ENCODE data around the gene MDN1.

MDN1 gene

DNA sequence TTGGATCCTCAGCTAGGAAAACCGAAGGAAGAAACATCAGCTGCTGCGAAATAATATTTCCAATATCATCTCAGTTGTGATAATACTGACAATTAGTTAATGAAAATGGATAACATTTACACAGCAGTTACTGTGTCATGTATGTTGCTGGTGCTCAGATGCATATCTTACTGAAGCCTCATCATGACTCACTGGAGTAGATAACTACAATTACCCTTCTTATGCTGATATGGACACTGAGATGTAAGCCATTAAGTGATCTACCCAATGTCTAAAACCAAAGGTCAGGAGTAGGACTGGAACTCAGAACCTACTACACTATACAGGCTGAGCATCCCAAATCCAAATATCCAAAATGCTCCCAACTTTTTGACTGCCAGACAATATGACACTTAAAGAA, 126.4 kb downstream of the MDN1 start:
- H3K27ac ChIP-seq = no peak overlapping the region
- no peak for TF ChIP-seq ZFX (IDR thresholded peaks at IDR 0.05; ENCODE audit: borderline replicate concordance)
- TF ChIP-seq, protein P1, sequence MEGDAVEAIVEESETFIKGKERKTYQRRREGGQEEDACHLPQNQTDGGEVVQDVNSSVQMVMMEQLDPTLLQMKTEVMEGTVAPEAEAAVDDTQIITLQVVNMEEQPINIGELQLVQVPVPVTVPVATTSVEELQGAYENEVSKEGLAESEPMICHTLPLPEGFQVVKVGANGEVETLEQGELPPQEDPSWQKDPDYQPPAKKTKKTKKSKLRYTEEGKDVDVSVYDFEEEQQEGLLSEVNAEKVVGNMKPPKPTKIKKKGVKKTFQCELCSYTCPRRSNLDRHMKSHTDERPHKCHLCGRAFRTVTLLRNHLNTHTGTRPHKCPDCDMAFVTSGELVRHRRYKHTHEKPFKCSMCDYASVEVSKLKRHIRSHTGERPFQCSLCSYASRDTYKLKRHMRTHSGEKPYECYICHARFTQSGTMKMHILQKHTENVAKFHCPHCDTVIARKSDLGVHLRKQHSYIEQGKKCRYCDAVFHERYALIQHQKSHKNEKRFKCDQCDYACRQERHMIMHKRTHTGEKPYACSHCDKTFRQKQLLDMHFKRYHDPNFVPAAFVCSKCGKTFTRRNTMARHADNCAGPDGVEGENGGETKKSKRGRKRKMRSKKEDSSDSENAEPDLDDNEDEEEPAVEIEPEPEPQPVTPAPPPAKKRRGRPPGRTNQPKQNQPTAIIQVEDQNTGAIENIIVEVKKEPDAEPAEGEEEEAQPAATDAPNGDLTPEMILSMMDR (IDR thresholded peaks at IDR 0.05) = no peak

DNA sequence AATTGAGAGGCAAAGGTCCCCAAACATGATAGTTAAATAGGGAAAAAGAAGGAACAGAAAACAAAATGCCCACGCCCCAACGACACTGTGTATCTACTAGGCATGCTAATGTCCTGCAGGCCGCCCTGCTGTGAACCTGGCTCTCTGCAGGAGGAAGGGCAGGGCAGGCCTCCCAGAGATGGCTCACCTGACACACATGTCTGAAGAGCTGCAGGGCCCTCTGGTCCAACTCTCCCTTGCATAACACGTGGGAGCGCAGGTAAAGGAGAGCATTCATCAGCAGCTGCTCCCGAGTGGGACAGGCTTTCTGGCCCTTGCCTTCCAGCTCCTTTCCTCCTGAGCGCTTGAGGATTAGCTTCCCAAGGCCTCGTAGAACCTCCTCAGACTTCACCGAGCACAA, 127.3 kb downstream of the MDN1 start:
- H3K27ac ChIP-seq = no peak overlapping the region
- no peak for TF ChIP-seq ZFX (IDR thresholded peaks at IDR 0.05; ENCODE audit: borderline replicate concordance)
- TF ChIP-seq, protein P1 (IDR thresholded peaks at IDR 0.05) = no peak

DNA sequence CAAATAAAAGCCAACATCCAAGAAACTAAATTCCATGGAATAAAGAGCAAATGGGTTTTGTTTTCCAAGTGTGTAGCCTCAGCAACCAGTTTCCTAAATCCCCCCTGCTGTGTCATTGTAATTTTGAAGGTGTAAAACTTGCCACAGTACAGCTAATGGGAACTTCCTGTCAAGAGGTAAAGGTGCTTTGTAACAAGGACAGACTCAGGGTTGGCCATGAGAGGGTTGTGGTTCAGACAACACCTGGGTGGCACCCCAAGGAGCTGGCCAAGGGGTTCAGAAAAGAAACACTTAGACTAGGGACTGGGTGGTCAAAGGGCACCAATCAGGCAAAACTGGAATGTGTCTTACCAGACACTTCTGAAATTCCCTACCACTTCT, 128.7 kb downstream of the MDN1 start:
- H3K27ac ChIP-seq = no peak overlapping the region
- TF ChIP-seq, protein P1 (IDR thresholded peaks at IDR 0.05) = no peak
- TF ChIP-seq ZFX (IDR thresholded peaks at IDR 0.05; ENCODE audit: borderline replicate concordance) = no peak

DNA sequence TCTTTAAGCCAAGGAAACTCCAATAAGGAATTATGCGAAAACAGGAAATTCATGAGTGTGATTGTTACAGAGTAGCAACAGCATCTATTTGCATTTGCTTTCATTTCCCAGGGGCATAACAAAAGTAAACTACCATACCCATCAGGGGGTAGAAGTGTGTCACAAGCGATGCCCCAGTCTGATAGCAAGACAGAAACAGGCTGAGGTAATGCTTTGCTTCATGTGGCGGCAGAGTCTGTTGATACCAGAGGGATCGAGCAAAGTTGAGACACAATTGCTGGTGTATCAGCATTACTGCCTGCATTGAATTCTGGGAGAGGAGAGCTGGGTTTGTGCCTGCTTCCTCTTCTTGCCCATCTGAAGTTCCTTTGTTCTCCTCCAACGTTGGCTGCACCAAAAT, 129.9 kb downstream of the MDN1 start:
- H3K27ac ChIP-seq = no peak overlapping the region
- no peak for TF ChIP-seq ZFX (IDR thresholded peaks at IDR 0.05; ENCODE audit: borderline replicate concordance)
- TF ChIP-seq, protein P1 (IDR thresholded peaks at IDR 0.05) = no peak

DNA sequence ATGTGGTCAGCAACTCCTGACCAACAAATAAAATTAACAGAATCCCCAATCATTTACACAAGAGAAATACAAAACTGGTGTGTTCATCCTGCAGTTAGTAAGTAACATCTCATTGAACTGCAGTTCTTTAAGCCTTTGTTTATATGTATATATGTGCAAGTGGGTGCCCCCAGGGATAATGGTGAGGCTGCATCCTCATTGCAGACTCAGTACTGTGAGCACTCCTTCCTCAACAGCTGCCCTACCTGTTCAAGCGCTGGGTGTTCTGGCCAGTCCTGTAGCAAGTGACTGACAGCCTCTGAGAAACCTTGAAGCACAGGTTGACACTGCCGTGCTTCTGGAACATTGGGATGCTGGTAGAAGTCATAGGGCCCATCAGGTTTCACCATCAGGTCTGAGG, 131.3 kb downstream of the MDN1 start:
- TF ChIP-seq ZFX (IDR thresholded peaks at IDR 0.05; ENCODE audit: borderline replicate concordance) = no peak
- TF ChIP-seq, protein P1 (IDR thresholded peaks at IDR 0.05) = no peak
- no peak overlapping the region for H3K27ac ChIP-seq

DNA sequence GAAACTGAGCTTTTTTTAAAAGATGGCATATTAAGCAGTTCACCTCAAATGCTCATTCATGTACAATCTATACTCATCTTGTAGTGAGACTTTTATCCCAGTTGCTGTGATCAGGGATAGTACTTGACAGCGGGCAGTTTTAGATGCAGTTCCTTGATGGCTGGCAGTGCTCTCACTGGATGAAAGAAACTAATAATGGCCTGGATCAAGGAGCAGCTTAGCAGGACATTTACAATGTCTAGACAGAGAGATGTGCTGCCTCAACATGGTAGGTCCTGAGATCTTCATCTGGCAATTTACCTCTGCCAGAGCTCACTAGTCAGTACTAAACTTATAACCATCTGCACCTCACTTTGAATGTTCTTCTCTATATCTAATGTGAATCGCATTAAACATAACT, 134.3 kb downstream of the MDN1 start:
- TF ChIP-seq, protein P1 (IDR thresholded peaks at IDR 0.05) = no peak
- TF ChIP-seq ZFX (IDR thresholded peaks at IDR 0.05; ENCODE audit: borderline replicate concordance) = no peak
- H3K27ac ChIP-seq = no peak overlapping the region

DNA sequence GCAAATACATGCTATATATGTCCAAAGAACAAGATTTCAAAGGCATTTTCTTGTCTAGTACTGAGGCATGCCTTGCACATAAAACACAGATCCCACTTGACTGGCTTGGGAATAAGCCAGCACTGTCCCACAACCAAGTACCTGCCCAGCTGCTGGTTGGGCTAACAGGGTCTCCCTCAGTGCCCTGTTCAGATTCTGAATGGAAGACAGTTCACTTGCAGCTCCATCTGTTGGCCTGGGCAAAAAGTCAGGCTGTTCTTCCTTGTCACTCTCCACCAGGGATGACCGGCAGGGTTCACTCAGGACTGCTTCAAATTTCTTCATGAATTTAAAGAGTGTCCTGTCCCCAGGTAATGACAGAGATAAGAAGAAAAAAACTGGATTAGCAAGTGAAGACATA, 136.6 kb downstream of the MDN1 start:
- H3K27ac ChIP-seq = no peak overlapping the region
- TF ChIP-seq ZFX (IDR thresholded peaks at IDR 0.05; ENCODE audit: borderline replicate concordance) = no peak
- TF ChIP-seq, protein P1 (IDR thresholded peaks at IDR 0.05) = no peak

All from 22Rv1 (cell line).